Breast epithelium (tissue), 4 donors: ENCODE data around the gene PLEKHA6. TPM values are rescaled to one million over a fixed set of nuclear protein-coding genes. Genes with fewer than 3 reads are reported as not detected.

ENCODE experiments used
- DNase-seq, 2 donors: peaks; one replicate each; pipeline ENCODE4 v3.0.0-alpha.2; 2019; ENCODE audit warnings: low spot score in 2 of 2
- H3K27ac ChIP-seq, 2 donors: fragments of 200-600 bp; sonication (generic) in 1 of 2; one replicate each; pipeline ENCODE4 v1.5.1; 2016 to 2019; ENCODE audit warnings: mild to moderate bottlenecking in 1 of 2
- H3K27me3 ChIP-seq, 2 donors: fragments of 200-600 bp; sonication (generic) in 1 of 2; one replicate each; pipeline versions ENCODE4 v1.5.1 to v1.6.0; 2017 to 2019; ENCODE audit warnings: control low read depth in 1 of 2, mild to moderate bottlenecking in 1 of 2
- H3K36me3 ChIP-seq: fragments of 200-600 bp; one replicate; pipeline ENCODE4 v1.5.1; 2019
- H3K4me1 ChIP-seq, 2 donors: fragments of 200-600 bp; sonication (generic); one replicate each; pipeline ENCODE4 v1.5.1; 2016 to 2019; ENCODE audit warnings: control low read depth in 1 of 2
- H3K4me3 ChIP-seq, 3 donors: fragments of 200-600 bp; sonication (generic); 1 replicate in 2 of 3; 2 replicates in 1 of 3; pipeline ENCODE4 v1.5.1; 2016 to 2019; ENCODE audit warnings: mild to moderate bottlenecking in 3 of 3, moderate library complexity in 2 of 3
- H3K9me3 ChIP-seq, 2 donors: fragments of 200-600 bp; sonication (generic) in 1 of 2; one replicate each; pipeline ENCODE4 v1.5.1; 2016 to 2019; ENCODE audit warnings: control low read depth in 1 of 2
- CTCF ChIP-seq, 3 donors: fragments of 450-650 bp; IDR thresholded peaks; one replicate each; pipeline ENCODE4 v1.5.1; 2016 to 2017; ENCODE audit warnings: antibody characterized with exemption in 3 of 3, mild to moderate bottlenecking in 3 of 3, moderate library complexity in 3 of 3
- POLR2A ChIP-seq: fragments of 450-650 bp; IDR thresholded peaks from one replicate; pipeline ENCODE4 v1.6.1; 2016; ENCODE audit warnings: antibody characterized with exemption, mild to moderate bottlenecking, moderate library complexity
- POLR2AphosphoS5 ChIP-seq, 3 donors: sonication (generic); formaldehyde crosslinking; IDR thresholded peaks; one replicate each; pipeline ENCODE4 v1.6.1; 2017; ENCODE audit warnings: antibody characterized with exemption in 3 of 3
- intact Hi-C: fragments of 100-400 bp; cut with DNase I; formaldehyde crosslinking; loops from one replicate; pipeline ENCODE4 v1.15.1; 2023; ENCODE audit warnings: low total_unique reads
- total RNA-seq, 3 donors: library from RNA; depleted of rRNA; stranded (reverse); fragments of >200 nt; gene quantifications; one replicate each; pipeline ENCODE4 v1.1.0, GENCODE V29; 2016

Gene PLEKHA6
- total RNA-seq, 3 donors from 2014 or later, result 1.4 to 34.0 (median 17.7) TPM

DNA sequence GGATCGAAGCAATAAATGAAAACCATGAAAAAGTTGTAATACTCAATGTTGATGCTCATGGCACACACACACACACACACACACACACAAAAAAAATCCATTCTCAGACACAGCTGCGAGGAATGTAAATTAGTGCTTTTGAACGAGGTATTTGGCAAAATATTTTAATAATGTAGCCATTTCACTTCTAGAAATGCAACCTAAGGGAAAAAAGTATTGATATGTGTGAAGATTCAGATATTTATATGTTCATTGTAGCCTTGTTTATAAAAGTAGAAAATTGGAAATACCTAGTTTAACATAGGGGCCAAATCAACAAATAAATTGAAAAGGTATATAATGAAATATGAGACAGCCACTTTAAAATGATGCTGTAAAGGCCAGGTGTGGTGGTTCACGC is 3.8 kb downstream of the PLEKHA6 start:
- Histone ChIP-seq H3K4me3 (no peak overlapping the region), H3K4me1 (no peaks in the 10 kb centered on the region), H3K36me3 (no peaks in the 10 kb centered on the region), H3K27ac (no peak overlapping the region), H3K9me3 (no peaks in the 10 kb centered on the region), H3K27me3 (no peaks in the 10 kb centered on the region)
- DNase-seq, result no peak
- TF ChIP-seq POLR2A, result no peak
- no peak for TF ChIP-seq POLR2AphosphoS5 (IDR thresholded peaks at IDR 0.05)
- TF ChIP-seq CTCF (IDR thresholded peaks at IDR 0.05), result no peak
- intact Hi-C loops, result no loop called here

GRCh38 chr1:204354579-204354978 is 5.2 kb downstream of the PLEKHA6 start:
- TF ChIP-seq CTCF (IDR thresholded peaks at IDR 0.05) (no peak), POLR2AphosphoS5 (IDR thresholded peaks at IDR 0.05) (no peak), POLR2A (no peak)
- no peaks in the 10 kb centered on the region for H3K9me3 ChIP-seq
- H3K27me3 ChIP-seq, result no peaks in the 10 kb centered on the region
- no peak overlapping the region for H3K27ac ChIP-seq
- DNase-seq, result no peak
- H3K4me3 ChIP-seq, result no peak overlapping the region
- no peaks in the 10 kb centered on the region for H3K4me1 ChIP-seq
- intact Hi-C loops, result no loop called here
- no peaks in the 10 kb centered on the region for H3K36me3 ChIP-seq

DNA sequence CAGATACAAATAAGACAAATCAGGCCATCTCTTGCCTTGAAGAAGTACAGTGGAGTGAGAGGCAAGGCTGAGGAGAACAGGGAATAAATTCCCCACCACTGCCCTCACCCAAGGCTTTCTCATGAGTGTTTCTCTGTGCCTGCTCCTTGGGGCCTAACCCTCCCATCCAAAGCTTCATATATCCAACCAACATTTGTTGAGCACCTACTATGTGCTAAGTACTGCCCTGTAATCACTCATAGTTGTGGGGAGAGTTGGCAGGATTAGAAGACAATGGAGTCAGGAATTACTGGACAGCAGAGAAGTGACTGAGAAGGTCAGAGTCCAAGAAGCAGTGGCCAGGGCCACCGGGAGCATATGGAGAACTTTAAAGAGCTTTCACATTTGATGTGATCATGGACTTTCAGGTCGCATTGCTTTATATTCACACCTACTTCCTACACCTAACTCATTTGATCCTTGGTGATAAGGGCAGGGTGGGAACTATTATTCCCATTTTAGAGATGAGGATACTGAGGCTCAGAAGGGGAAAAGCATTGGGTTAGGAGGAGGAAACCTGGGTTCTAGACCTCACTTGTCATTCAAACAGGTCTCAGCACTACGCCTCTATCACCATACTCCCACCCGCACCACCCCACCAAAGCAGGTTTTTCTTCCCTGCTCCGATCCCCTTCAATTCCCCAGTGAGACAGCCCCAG is 6.4 kb downstream of the PLEKHA6 start:
- no peaks in the 10 kb centered on the region for H3K36me3 ChIP-seq
- no peak for TF ChIP-seq CTCF (IDR thresholded peaks at IDR 0.05)
- no peak for TF ChIP-seq POLR2A
- no peak for TF ChIP-seq POLR2AphosphoS5 (IDR thresholded peaks at IDR 0.05)
- H3K9me3 ChIP-seq, result no peaks in the 10 kb centered on the region
- DNase-seq, result no peak
- H3K4me3 ChIP-seq, result no peak overlapping the region
- intact Hi-C loops, result no loop called here
- no peak overlapping the region for H3K27ac ChIP-seq
- H3K4me1 ChIP-seq, result peaks cover 0 to 4% of the 10 kb centered on the region in 2 donors
- H3K27me3 ChIP-seq, result no peaks in the 10 kb centered on the region

DNA sequence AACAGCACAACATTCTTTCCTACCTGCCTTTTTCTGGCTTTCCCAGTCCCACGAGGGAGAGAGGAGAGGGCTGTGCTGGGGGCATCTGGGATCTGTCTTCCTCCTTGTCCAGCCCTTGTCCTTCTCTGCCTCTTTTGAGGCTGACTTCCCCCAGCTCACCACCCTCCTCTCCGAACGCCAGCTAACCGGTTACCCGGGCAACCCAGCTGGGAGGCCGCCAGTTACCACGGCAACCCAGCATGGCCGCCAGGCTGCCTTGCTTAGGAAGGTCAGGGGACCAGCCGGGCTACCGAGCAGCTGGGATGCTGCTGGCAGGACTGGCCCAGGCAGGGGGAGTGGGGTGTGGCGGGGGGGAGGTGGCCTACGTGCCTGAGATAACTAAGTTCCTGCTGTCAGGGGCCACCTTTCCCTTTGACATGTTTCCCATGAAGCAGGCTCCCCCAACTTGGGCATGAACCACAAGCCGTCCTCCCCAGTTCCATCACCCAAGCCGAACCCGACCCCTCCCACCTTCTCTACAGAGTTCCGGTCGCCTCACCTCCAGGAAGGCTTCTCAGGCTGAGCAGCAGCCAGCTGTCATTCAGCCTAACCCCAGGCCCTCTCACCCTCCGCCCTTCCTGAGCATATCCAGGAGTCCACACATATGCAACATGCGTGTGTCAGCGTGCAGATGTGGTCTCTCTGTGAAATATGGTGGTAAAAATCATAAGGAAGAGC is 8.7 kb downstream of the PLEKHA6 start:
- H3K27ac ChIP-seq, result no peak overlapping the region
- H3K9me3 ChIP-seq, result no peaks in the 10 kb centered on the region
- intact Hi-C loops, result no loop called here
- TF ChIP-seq POLR2AphosphoS5 (IDR thresholded peaks at IDR 0.05) (no peak), POLR2A (no peak), CTCF (IDR thresholded peaks at IDR 0.05) (no peak)
- H3K4me3 ChIP-seq, result no peak overlapping the region
- peaks cover 0 to 4% of the 10 kb centered on the region in 2 donors for H3K4me1 ChIP-seq
- no peaks in the 10 kb centered on the region for H3K27me3 ChIP-seq
- DNase-seq, result no peak
- H3K36me3 ChIP-seq, result no peaks in the 10 kb centered on the region

DNA sequence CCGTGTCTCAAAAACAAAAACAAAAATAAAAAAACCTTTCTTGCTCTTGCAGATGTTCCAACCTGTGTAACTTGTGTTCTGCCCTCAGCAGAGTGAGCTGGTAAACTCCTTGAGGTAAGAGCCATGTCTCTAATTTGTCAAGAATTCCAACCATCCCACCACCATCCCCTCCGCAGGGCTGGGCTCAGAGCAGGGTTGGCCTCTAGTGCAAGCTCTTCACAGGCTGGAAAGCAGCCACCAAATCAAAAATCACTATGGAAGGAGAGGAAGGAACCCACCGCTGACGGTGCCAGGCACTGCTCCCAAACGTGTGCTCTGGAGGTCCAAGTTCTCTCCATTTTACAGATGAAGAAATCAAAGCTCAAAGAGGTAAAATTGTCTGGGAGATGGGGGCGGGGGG is 9.4 kb downstream of the PLEKHA6 start:
- Histone ChIP-seq H3K36me3 (no peaks in the 10 kb centered on the region), H3K4me3 (no peak overlapping the region), H3K27me3 (no peaks in the 10 kb centered on the region), H3K4me1 (peaks cover 0 to 4% of the 10 kb centered on the region in 2 donors), H3K9me3 (no peaks in the 10 kb centered on the region), H3K27ac (no peak overlapping the region)
- intact Hi-C loops, result no loop called here
- no peak for TF ChIP-seq POLR2A
- no peak for TF ChIP-seq POLR2AphosphoS5 (IDR thresholded peaks at IDR 0.05)
- no peak for TF ChIP-seq CTCF (IDR thresholded peaks at IDR 0.05)
- DNase-seq, result no peak
